Hepatocyte (in vitro differentiated cells): Measurements from ENCODE around the gene KIF26B. TPM values are rescaled to one million over a fixed set of nuclear protein-coding genes. Genes with fewer than 3 reads are reported as not detected.

Experiments used
- DNase-seq: peaks from one replicate; pipeline ENCODE4 v3.0.0-alpha.2; 2016; ENCODE audit warnings: low spot score
- H2AFZ ChIP-seq: fragments of 200-600 bp; sonication (generic); 2 replicates; pipeline ENCODE4 v1.6.0; 2016; ENCODE audit warnings: antibody characterized with exemption, mild to moderate bottlenecking
- H3K27ac ChIP-seq: fragments of 200-600 bp; sonication (generic); 2 replicates; pipeline ENCODE4 v1.5.1; 2016; ENCODE audit warnings: mild to moderate bottlenecking
- H3K27me3 ChIP-seq: fragments of 200-600 bp; sonication (generic); 2 replicates; pipeline ENCODE4 v1.6.1; 2016
- H3K36me3 ChIP-seq: fragments of 200-600 bp; sonication (generic); replicated peaks from 2 replicates; pipeline ENCODE4 v1.5.1; 2016; ENCODE audit warnings: low read depth; ENCODE audit not compliant: insufficient read depth
- H3K4me1 ChIP-seq: fragments of 200-600 bp; sonication (generic); 2 replicates; pipeline ENCODE4 v1.5.1; 2016; ENCODE audit warnings: mild to moderate bottlenecking, moderate library complexity; ENCODE audit not compliant: insufficient read depth
- H3K4me2 ChIP-seq: fragments of 200-600 bp; sonication (generic); 2 replicates; pipeline ENCODE4 v1.6.0; 2016
- H3K4me3 ChIP-seq: fragments of 200-600 bp; sonication (generic); 2 replicates; pipeline ENCODE4 v1.5.1; 2016; ENCODE audit warnings: mild to moderate bottlenecking
- H3K79me2 ChIP-seq: fragments of 200-600 bp; sonication (generic); 2 replicates; pipeline ENCODE4 v1.6.0; 2017; ENCODE audit warnings: mild to moderate bottlenecking
- H3K9me2 ChIP-seq: fragments of 200-600 bp; sonication (generic); replicated peaks from 2 replicates; pipeline ENCODE4 v1.6.0; 2017; ENCODE audit warnings: mild to moderate bottlenecking; ENCODE audit not compliant: insufficient read depth
- H3K9me3 ChIP-seq: fragments of 200-600 bp; sonication (generic); 2 replicates; pipeline ENCODE4 v1.5.1; 2016; ENCODE audit warnings: low read depth, mild to moderate bottlenecking
- H4K20me1 ChIP-seq: fragments of 200-600 bp; sonication (generic); 2 replicates; pipeline ENCODE4 v1.6.0; 2016; ENCODE audit warnings: mild to moderate bottlenecking; ENCODE audit not compliant: insufficient read depth, poor library complexity, severe bottlenecking
- EZH2 ChIP-seq: fragments of 200-600 bp; sonication (generic); IDR thresholded peaks from 2 replicates; pipeline ENCODE4 v1.6.1; 2016; ENCODE audit warnings: antibody characterized with exemption, mild to moderate bottlenecking, borderline replicate concordance
- EZH2phosphoT487 ChIP-seq: fragments of 200-600 bp; sonication (generic); IDR thresholded peaks from one replicate; pipeline ENCODE4 v1.6.1; 2018; ENCODE audit warnings: antibody characterized with exemption, mild to moderate bottlenecking, low read depth, moderate library complexity; ENCODE audit not compliant: unreplicated experiment, severe bottlenecking
- WGBS: methylation state at CpG from one replicate; pipeline ENCODE4 v1.1.6; 2016; ENCODE audit warnings: low lambda C conversion rate; ENCODE audit errors: missing lambda C conversion rate; 5-methylcytosine and 5-hydroxymethylcytosine counted together
- polyA plus RNA-seq: library from polyadenylated mRNA; unstranded; fragments of >200 nt; fragmentation: Nextera tagmentation; extraction: Ambion mirVana; gene quantifications from 2 replicates; pipeline ENCODE4 v1.2.1, GENCODE V29; 2016
- total RNA-seq: library from RNA; depleted of rRNA; stranded (reverse); fragments of >200 nt; gene quantifications from 2 replicates; pipeline ENCODE4 v1.2.3, GENCODE V29; 2014
- TF ChIP-seq, protein P1 (sequence below): fragments of 200-600 bp; sonication (generic); IDR thresholded peaks from 2 replicates; pipeline ENCODE4 v1.5.1; 2016; ENCODE audit warnings: antibody characterized with exemption, mild to moderate bottlenecking; ENCODE audit not compliant: poor library complexity

The KIF26B gene
- total and polyA plus RNA-seq, 2 experiments from 2014 or later, result 12.7 to 21.6 TPM

DNA sequence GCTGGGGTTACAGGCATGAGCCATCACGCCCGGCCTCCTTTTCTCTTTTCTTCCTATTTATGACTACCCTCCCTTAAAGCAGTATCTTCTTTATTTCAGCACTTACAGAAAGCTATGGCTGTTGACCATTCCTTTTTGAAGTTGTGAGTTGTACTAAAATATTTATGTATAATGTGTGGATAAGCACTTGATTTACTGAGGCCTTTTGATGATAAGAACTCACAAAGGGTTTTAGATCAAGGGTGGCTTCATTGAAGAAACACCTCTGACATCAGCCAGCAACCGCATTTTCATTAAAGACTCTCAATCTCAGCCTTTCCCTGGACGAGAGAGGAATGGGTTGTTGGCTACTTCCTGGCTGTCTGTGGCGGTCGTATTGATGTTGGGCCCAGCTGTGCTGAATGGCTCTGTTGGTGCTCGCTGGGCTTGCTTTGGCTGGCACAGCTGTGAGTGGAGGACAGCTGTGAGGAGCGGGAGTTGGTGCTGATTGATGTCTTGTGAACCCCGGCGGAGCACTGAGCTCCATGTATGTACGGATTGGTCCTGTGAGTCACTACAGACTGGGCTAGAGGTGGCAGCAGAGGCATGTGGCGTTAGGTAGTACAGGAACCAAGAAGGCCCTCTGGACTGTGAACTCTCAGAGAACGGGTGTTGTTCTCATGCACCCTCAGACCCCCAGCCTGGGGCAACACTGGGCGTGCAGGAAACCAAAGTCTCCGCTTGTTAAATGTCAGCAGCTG is 208.8 kb downstream of the KIF26B start:
- H3K79me2 ChIP-seq, result peaks cover 19% of the 10 kb centered on the region
- no peak overlapping the region for H3K27ac ChIP-seq
- no peak for TF ChIP-seq EZH2
- TF ChIP-seq, protein P1, sequence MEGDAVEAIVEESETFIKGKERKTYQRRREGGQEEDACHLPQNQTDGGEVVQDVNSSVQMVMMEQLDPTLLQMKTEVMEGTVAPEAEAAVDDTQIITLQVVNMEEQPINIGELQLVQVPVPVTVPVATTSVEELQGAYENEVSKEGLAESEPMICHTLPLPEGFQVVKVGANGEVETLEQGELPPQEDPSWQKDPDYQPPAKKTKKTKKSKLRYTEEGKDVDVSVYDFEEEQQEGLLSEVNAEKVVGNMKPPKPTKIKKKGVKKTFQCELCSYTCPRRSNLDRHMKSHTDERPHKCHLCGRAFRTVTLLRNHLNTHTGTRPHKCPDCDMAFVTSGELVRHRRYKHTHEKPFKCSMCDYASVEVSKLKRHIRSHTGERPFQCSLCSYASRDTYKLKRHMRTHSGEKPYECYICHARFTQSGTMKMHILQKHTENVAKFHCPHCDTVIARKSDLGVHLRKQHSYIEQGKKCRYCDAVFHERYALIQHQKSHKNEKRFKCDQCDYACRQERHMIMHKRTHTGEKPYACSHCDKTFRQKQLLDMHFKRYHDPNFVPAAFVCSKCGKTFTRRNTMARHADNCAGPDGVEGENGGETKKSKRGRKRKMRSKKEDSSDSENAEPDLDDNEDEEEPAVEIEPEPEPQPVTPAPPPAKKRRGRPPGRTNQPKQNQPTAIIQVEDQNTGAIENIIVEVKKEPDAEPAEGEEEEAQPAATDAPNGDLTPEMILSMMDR, result no peak
- no peak for TF ChIP-seq EZH2phosphoT487
- H3K9me2 ChIP-seq, result no peaks in the 10 kb centered on the region
- H3K4me3 ChIP-seq, result no peak overlapping the region
- WGBS, result 74% methylated on average over 15 of the region's 15 CpGs
- H4K20me1 ChIP-seq, result peaks cover 3% of the 10 kb centered on the region
- peak; percentile 28 for DNase-seq
- no peak overlapping the region for H2AFZ ChIP-seq
- H3K9me3 ChIP-seq, result no peaks in the 10 kb centered on the region
- H3K4me2 ChIP-seq, result no peak overlapping the region
- peaks cover 5% of the 10 kb centered on the region for H3K4me1 ChIP-seq
- H3K27me3 ChIP-seq, result no peaks in the 10 kb centered on the region
- H3K36me3 ChIP-seq, result no peaks in the 10 kb centered on the region

DNA sequence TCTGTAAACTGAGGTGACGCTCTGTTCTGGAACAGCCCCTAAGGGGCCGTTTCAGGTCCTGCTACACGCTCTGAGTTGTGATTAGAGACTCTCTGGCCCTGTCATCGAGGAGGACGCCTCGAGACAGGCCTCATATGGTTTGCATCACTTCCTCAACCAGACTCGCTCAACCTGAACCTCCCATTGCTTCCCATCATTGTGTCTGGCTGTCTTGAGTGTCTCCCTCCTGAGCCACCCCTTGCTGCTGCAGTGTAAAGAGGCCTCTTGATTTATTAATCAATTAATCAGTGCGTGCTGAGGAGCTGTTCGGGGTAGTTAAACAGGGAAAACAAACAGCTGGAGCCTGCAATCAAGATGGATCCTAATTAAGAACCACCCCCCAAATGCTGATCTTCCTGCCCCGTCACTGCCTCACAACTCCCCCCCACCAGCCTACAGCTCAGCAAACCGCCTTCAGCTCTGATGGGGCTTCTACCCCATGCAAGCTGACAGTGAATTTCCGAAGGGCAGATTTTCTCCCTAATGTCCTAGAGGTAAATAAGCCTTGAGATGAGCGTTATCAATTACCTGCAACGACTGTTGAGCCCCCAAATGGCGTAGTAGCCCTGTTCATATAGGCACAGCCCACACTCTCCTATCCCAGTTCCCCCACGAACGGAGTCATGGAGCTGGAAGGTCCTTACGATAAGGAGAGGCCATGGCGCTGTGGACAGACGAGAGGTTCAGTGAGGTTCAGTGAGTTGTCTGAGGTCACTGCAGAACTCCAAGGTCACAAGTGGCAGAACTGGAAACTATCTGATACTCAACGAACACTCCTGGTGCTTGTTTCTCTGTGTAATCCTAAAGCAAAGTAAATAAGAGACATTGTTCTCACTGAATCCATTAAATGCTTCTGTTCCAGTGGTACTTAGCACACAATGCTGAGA is 210.6 kb downstream of the KIF26B start:
- Histone ChIP-seq H3K9me3 (no peaks in the 10 kb centered on the region), H3K27me3 (no peaks in the 10 kb centered on the region), H3K4me3 (no peak overlapping the region), H3K9me2 (no peaks in the 10 kb centered on the region), H3K27ac (no peak overlapping the region), H3K79me2 (peaks cover 16% of the 10 kb centered on the region), H3K4me2 (no peak overlapping the region), H4K20me1 (peaks cover 3% of the 10 kb centered on the region), H3K36me3 (no peaks in the 10 kb centered on the region), H2AFZ (no peak overlapping the region), H3K4me1 (peaks cover 5% of the 10 kb centered on the region)
- no peak for DNase-seq
- WGBS, result 63% methylated on average over 21 of the region's 21 CpGs
- no peak for TF ChIP-seq EZH2
- TF ChIP-seq EZH2phosphoT487, result no peak
- TF ChIP-seq, protein P1, result no peak

DNA sequence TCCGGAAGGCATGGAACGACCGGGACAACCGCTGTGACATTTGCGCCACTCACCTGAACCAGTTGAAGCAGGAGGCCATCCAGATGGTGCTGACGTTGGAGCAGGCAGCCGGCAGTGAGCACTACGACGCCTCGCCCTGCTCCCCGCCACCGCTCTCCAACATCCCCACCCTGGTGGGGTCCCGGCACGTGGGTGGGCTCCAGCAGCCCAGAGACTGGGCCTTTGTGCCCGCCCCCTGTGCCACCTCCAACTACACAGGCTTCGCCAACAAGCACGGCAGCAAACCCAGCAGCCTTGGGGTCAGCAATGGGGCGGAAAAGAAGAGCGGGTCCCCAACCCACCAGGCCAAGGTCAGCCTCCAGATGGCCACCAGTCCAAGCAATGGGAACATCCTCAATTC is 212.1 kb downstream of the KIF26B start:
- Histone ChIP-seq H2AFZ (no peak overlapping the region), H3K9me3 (no peaks in the 10 kb centered on the region), H3K27me3 (no peaks in the 10 kb centered on the region), H3K79me2 (peaks cover 14% of the 10 kb centered on the region), H3K27ac (no peak overlapping the region), H3K36me3 (peaks cover 4% of the 10 kb centered on the region), H3K4me2 (no peak overlapping the region), H4K20me1 (no peaks in the 10 kb centered on the region), H3K9me2 (no peaks in the 10 kb centered on the region), H3K4me1 (peaks cover 5% of the 10 kb centered on the region), H3K4me3 (no peak overlapping the region)
- 97% methylated on average over 19 of the region's 19 CpGs for WGBS
- DNase-seq, result no peak
- TF ChIP-seq EZH2, result no peak
- TF ChIP-seq, protein P1, result no peak
- TF ChIP-seq EZH2phosphoT487, result no peak
